Type B pancreatic cell (in vitro differentiated cells): ENCODE data around the gene DCAF4. TPM values are rescaled to one million over a fixed set of nuclear protein-coding genes. Genes with fewer than 3 reads are reported as not detected.

ENCODE experiments used
- DNase-seq: peaks from one replicate; pipeline ENCODE4 v3.0.0; 2021; ENCODE audit warnings: mixed read lengths; ENCODE audit not compliant: unreplicated experiment; ENCODE audit errors: extremely low spot score
- H3K27ac Mint-ChIP-seq: 2 replicates; pipeline ENCODE4 v1.8.0; 2021; ENCODE audit warnings: mild to moderate bottlenecking, mixed read lengths
- H3K27me3 Mint-ChIP-seq: 2 replicates; pipeline ENCODE4 v1.8.0; 2021; ENCODE audit warnings: mixed read lengths
- H3K36me3 Mint-ChIP-seq: 2 replicates; pipeline ENCODE4 v1.8.0; 2021; ENCODE audit warnings: mixed read lengths
- H3K4me1 Mint-ChIP-seq: one replicate; pipeline ENCODE4 v1.8.0; 2021; ENCODE audit warnings: mixed read lengths; ENCODE audit not compliant: unreplicated experiment
- H3K4me3 Mint-ChIP-seq: 2 replicates; pipeline ENCODE4 v1.8.0; 2021; ENCODE audit warnings: mild to moderate bottlenecking, mixed read lengths
- H3K9me3 Mint-ChIP-seq: 2 replicates; pipeline ENCODE4 v1.8.0; 2021; ENCODE audit warnings: mixed read lengths
- total RNA-seq: library from RNA; stranded (reverse); gene quantifications from 2 replicates; pipeline ENCODE4 v1.2.1, GENCODE V29; 2021; ENCODE audit warnings: low replicate concordance
- TF ChIP-seq, protein P1 (sequence below): fragments of 200-600 bp; sonication (generic); conservative IDR thresholded peaks from 2 replicates; pipeline ENCODE4 v1.5.0; 2021; ENCODE audit warnings: antibody characterized with exemption, mild to moderate bottlenecking

DCAF4 gene
- total RNA-seq, 1 donor from 2014 or later, result 17.9 TPM

DNA sequence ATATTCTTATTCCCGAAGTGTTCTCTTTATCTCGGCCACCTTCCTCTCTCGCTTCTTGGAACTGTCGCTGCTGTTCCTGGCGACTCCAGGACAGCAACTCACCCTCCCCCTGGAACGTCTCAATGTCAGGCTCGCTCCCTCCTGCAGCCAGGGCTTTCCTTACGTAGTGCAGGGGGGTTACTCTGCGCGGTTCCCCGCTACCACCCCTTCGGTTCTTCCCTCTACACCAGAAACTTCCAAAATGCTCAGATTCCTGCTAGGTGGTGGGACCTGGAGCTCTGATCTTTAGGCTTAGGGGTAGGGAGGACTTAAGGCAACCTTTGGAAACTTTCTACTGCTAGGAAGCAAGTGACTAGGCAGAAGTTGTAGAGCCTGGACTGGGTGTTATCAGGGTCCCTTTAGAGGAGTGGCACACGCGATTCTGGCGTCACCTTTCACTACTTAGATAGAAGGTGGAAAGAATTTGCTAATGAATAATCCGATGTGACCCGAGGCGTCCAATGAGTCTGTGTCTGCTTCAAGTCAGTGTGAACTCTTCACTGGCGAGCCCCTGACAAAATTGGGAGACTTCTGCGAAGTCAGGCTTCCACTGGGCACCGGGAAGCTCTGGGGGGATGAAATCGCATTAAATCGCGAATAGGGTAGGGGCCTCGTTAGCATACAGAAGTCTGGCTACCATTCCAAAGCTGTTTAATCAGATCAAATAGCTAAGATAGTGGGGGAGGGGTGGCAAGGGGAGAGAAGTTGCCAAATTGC is 31.5 kb upstream of the DCAF4 start:
- Mint-ChIP-seq H3K4me1 (peaks cover 12% of the 10 kb centered on the region), H3K27me3 (peaks cover 63% of the 10 kb centered on the region), H3K9me3 (no peaks in the 10 kb centered on the region), H3K4me3 (peak overlapping the region; percentile 97), H3K36me3 (no peaks in the 10 kb centered on the region), H3K27ac (peak overlapping the region; percentile 72)
- no peak for DNase-seq
- TF ChIP-seq, protein P1, sequence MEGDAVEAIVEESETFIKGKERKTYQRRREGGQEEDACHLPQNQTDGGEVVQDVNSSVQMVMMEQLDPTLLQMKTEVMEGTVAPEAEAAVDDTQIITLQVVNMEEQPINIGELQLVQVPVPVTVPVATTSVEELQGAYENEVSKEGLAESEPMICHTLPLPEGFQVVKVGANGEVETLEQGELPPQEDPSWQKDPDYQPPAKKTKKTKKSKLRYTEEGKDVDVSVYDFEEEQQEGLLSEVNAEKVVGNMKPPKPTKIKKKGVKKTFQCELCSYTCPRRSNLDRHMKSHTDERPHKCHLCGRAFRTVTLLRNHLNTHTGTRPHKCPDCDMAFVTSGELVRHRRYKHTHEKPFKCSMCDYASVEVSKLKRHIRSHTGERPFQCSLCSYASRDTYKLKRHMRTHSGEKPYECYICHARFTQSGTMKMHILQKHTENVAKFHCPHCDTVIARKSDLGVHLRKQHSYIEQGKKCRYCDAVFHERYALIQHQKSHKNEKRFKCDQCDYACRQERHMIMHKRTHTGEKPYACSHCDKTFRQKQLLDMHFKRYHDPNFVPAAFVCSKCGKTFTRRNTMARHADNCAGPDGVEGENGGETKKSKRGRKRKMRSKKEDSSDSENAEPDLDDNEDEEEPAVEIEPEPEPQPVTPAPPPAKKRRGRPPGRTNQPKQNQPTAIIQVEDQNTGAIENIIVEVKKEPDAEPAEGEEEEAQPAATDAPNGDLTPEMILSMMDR, result no peak

- peaks cover 38% of the 10 kb centered on the region for H3K27me3 Mint-ChIP-seq
- H3K27ac Mint-ChIP-seq, result no peak overlapping the region
- H3K4me3 Mint-ChIP-seq, result no peak overlapping the region
- no peaks in the 10 kb centered on the region for H3K36me3 Mint-ChIP-seq
- TF ChIP-seq, protein P1, result no peak
- H3K9me3 Mint-ChIP-seq, result no peaks in the 10 kb centered on the region
- peaks cover 8% of the 10 kb centered on the region for H3K4me1 Mint-ChIP-seq
- DNase-seq, result no peak
These were observed 27.8 kb upstream of the DCAF4 start for GRCh38 chr14:72898448-72898847.

GRCh38 chr14:72901361-72901760 is 24.9 kb upstream of the DCAF4 start:
- no peak overlapping the region for H3K4me3 Mint-ChIP-seq
- H3K36me3 Mint-ChIP-seq, result no peaks in the 10 kb centered on the region
- no peak overlapping the region for H3K27ac Mint-ChIP-seq
- TF ChIP-seq, protein P1, result no peak
- no peak for DNase-seq
- peaks cover 19% of the 10 kb centered on the region for H3K27me3 Mint-ChIP-seq
- H3K4me1 Mint-ChIP-seq, result no peaks in the 10 kb centered on the region
- no peaks in the 10 kb centered on the region for H3K9me3 Mint-ChIP-seq

DNA sequence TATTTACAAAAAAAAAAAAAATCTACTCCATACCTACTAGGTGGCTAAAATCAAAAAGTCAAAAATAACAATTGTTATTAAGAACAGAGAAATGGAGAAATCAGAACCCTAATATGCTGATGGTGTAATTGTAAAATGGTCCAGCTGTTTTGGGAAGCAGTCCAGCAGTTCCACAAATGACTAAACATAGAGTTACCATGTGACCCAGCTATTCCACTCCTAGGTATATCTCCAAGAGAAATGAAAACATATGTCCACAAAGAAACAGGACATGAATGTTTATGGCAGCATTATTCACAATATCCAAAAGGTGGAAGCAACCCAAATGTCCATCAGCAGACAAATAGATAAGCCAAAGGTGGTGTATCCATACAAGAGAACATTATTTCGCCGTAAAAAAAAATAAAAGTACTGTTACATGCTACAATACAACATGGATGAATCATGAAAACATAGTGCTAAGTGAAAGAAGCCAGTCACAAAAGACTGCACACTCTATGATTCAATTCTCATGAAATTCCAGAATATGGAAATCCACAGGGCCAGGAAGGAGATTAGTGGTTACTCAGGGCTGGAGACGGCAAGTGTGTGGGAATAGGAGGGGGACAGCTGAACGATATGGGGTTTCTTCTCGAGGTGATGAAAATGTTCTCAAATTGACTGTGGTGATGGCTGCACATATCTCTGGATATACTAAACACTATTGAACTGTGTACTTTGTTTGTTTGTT is 23.3 kb upstream of the DCAF4 start:
- peaks cover 7% of the 10 kb centered on the region for H3K4me1 Mint-ChIP-seq
- no peak overlapping the region for H3K4me3 Mint-ChIP-seq
- H3K27me3 Mint-ChIP-seq, result peaks cover 14% of the 10 kb centered on the region
- no peak for DNase-seq
- TF ChIP-seq, protein P1, result no peak
- H3K9me3 Mint-ChIP-seq, result no peaks in the 10 kb centered on the region
- no peak overlapping the region for H3K27ac Mint-ChIP-seq
- no peaks in the 10 kb centered on the region for H3K36me3 Mint-ChIP-seq

GRCh38 chr14:72903716-72904115 is 22.5 kb upstream of the DCAF4 start:
- Mint-ChIP-seq H3K36me3 (no peaks in the 10 kb centered on the region), H3K4me1 (peaks cover 10% of the 10 kb centered on the region), H3K4me3 (no peak overlapping the region), H3K9me3 (no peaks in the 10 kb centered on the region), H3K27me3 (peaks cover 14% of the 10 kb centered on the region), H3K27ac (no peak overlapping the region)
- TF ChIP-seq, protein P1, result no peak
- DNase-seq, result no peak
